GM23248 (cell line): ENCODE data around the gene PPL. TPM values are rescaled to one million over a fixed set of nuclear protein-coding genes. Genes with fewer than 3 reads are reported as not detected.

ENCODE experiments used
- DNase-seq: peaks from one replicate; pipeline ENCODE4 v3.0.0-alpha.2; 2015
- H2AFZ ChIP-seq: fragments of 200-600 bp; sonication (generic); 2 replicates; pipeline ENCODE4 v1.6.1; 2016; ENCODE audit warnings: antibody characterized with exemption
- H3F3A ChIP-seq: fragments of 200-600 bp; sonication (generic); 2 replicates; pipeline ENCODE4 v1.6.1; 2016; ENCODE audit warnings: mild to moderate bottlenecking, antibody characterized with exemption, mixed run types; ENCODE audit not compliant: insufficient read depth
- H3K27ac ChIP-seq: fragments of 200-600 bp; sonication (generic); 2 replicates; pipeline ENCODE4 v1.5.1; 2016; ENCODE audit warnings: mild to moderate bottlenecking
- H3K27me3 ChIP-seq: fragments of 200-600 bp; sonication (generic); replicated peaks from 2 replicates; pipeline ENCODE4 v1.6.1; 2016; ENCODE audit warnings: mild to moderate bottlenecking; ENCODE audit not compliant: insufficient read depth
- H3K36me3 ChIP-seq: fragments of 200-600 bp; sonication (generic); 2 replicates; pipeline ENCODE4 v1.6.1; 2016; ENCODE audit warnings: low read depth, mild to moderate bottlenecking
- H3K4me1 ChIP-seq: fragments of 200-600 bp; sonication (generic); 2 replicates; pipeline ENCODE4 v1.6.1; 2016; ENCODE audit warnings: mild to moderate bottlenecking; ENCODE audit not compliant: insufficient read depth
- H3K4me2 ChIP-seq: fragments of 200-600 bp; sonication (generic); one replicate; pipeline ENCODE4 v1.6.1; 2016; ENCODE audit warnings: mild to moderate bottlenecking; ENCODE audit not compliant: unreplicated experiment
- H3K4me3 ChIP-seq: fragments of 200-600 bp; sonication (generic); 2 replicates; pipeline ENCODE4 v1.5.1; 2016; ENCODE audit warnings: mild to moderate bottlenecking
- H3K79me2 ChIP-seq: fragments of 200-600 bp; sonication (generic); 2 replicates; pipeline ENCODE4 v1.6.1; 2016; ENCODE audit warnings: mild to moderate bottlenecking; ENCODE audit not compliant: insufficient read depth
- H3K9ac ChIP-seq: fragments of 200-600 bp; sonication (generic); 2 replicates; pipeline ENCODE4 v1.6.1; 2016; ENCODE audit warnings: mild to moderate bottlenecking
- H3K9me2 ChIP-seq: fragments of 200-600 bp; sonication (generic); 2 replicates; pipeline ENCODE4 v1.6.1; 2016; ENCODE audit warnings: mixed run types, mild to moderate bottlenecking, moderate library complexity; ENCODE audit not compliant: insufficient read depth
- H3K9me3 ChIP-seq: fragments of 200-600 bp; sonication (generic); one replicate; pipeline ENCODE4 v1.6.1; 2017; ENCODE audit warnings: low read depth
- H4K20me1 ChIP-seq: fragments of 200-600 bp; sonication (generic); 2 replicates; pipeline ENCODE4 v1.6.0; 2016; ENCODE audit not compliant: insufficient read depth
- EZH2 ChIP-seq: fragments of 200-600 bp; sonication (generic); IDR thresholded peaks from 2 replicates; pipeline ENCODE4 v1.6.1; 2018; ENCODE audit warnings: antibody characterized with exemption, mild to moderate bottlenecking; ENCODE audit not compliant: insufficient read depth, poor library complexity, severe bottlenecking
- EZH2phosphoT487 ChIP-seq: fragments of 200-600 bp; sonication (generic); IDR thresholded peaks from 2 replicates; pipeline ENCODE4 v1.6.1; 2018; ENCODE audit warnings: antibody characterized with exemption, moderate library complexity, mild to moderate bottlenecking, low read depth; ENCODE audit not compliant: insufficient read depth
- WGBS, 2 experiments: methylation state at CpG; one replicate each; pipeline ENCODE4 v1.1.6; 2015 to 2017; ENCODE audit warnings: low lambda C conversion rate in 2 of 2, low coverage in 1 of 2; ENCODE audit errors: missing lambda C conversion rate in 2 of 2; 5-methylcytosine and 5-hydroxymethylcytosine counted together
- in situ Hi-C: fragments of 300-500 bp; cut with MboI; formaldehyde crosslinking; loops from 2 replicates; pipeline ENCODE4 v1.15.0; 2020
- polyA plus RNA-seq: library from polyadenylated mRNA; unstranded; fragments of >200 nt; fragmentation: Nextera tagmentation; extraction: Ambion mirVana; gene quantifications from 2 replicates; pipeline ENCODE4 v1.2.1, GENCODE V29; 2016
- total RNA-seq: library from RNA; depleted of rRNA; stranded (reverse); fragments of >200 nt; shearing (Covaris generic); gene quantifications from 2 replicates; pipeline ENCODE4 v1.2.3, GENCODE V29; 2014

PPL gene
- total and polyA plus RNA-seq, 2 experiments from 2014 or later = 1.2 to 1.7 TPM

DNA sequence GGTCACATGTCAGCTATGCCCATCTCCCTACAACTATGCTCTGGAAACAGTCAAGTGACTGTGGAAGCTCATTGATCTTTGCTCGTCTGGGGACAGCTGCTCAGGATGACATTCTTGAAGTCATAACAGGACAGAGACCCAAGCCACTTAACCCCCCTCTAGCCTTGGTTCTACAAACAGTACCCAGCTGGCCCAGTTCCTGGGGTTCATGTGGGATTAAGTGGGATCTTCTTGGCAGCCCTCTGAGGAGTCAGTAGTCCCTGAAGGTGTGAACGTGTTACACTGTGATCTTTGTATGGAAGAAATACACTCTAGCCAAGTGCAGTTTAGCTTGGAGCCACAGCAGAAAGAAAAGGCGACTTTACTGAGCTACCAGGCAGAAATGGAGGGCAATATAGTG is 63.9 kb downstream of the PPL start:
- Histone ChIP-seq H3F3A (no peaks in the 10 kb centered on the region), H3K4me3 (no peak overlapping the region), H3K9ac (no peak overlapping the region), H2AFZ (no peak overlapping the region), H3K9me2 (no peaks in the 10 kb centered on the region), H3K4me1 (no peaks in the 10 kb centered on the region), H3K9me3 (no peaks in the 10 kb centered on the region), H3K36me3 (peaks cover 14% of the 10 kb centered on the region; the same call in 1 of the 2 replicates), H4K20me1 (no peaks in the 10 kb centered on the region), H3K27ac (no peak overlapping the region), H3K27me3 (no peaks in the 10 kb centered on the region), H3K4me2 (no peak overlapping the region), H3K79me2 (peaks cover 18% of the 10 kb centered on the region)
- in situ Hi-C loops = no loop called here
- DNase-seq = no peak
- WGBS, 2 experiments = 70 to 72% methylated on average over 3 of the region's 3 CpGs
- no peak for TF ChIP-seq EZH2phosphoT487
- no peak for TF ChIP-seq EZH2

DNA sequence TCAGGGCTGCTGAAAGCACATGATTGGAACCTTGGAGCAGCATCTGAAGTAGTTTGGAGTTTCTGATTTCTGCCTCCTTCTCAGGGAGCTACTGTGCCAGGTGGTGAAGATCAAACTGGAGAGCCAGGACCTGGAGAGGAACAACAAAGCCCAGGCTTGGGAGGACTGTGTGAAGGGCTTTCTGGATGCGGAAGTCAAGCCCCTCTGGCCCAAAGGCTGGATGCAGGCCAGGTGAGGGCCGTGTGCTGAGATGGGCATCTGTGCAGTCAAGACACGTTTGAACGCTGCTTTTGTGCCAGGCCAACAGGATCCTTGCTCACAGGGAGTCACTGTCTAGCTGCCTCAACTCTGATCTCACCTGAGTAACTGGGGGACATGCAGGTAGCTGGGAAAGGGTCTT is 65.9 kb downstream of the PPL start:
- 80 to 81% methylated on average over 4 of the region's 4 CpGs for WGBS, 2 experiments
- H3K27me3 ChIP-seq = no peaks in the 10 kb centered on the region
- no peak overlapping the region for H3K4me3 ChIP-seq

DNA sequence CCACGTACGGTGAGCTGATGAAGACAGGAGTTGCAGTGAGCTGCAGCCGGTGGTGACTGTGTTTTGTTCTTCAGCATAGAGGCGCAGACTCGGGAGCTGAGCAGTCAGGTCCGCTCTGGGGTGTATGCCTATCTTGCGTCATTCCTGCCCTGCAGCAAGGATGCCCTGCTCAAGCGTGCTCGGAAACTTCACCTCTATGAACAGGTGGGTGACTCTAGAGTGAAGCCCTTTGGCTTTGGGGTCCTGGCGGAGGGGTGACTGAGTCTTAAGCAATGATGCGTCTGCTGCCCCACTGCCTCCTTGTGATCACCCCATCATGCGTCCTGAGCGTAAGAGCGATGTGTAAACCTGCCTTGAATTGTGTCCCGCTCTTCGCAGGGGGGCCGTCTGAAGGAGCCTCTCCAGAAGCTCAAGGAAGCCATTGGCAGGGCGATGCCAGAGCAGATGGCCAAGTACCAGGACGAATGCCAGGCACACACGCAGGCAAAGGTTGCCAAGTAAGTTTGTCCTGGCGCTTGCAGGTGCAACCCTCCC is 66.7 kb downstream of the PPL start:
- H3K79me2 ChIP-seq = peaks cover 47% of the 10 kb centered on the region
- H3K4me2 ChIP-seq = no peak overlapping the region
- H3K36me3 ChIP-seq = peaks cover 10% of the 10 kb centered on the region; the same call in 1 of the 2 replicates
- no peaks in the 10 kb centered on the region for H3K9me3 ChIP-seq
- no peak overlapping the region for H3K27ac ChIP-seq
- H3K4me1 ChIP-seq = no peaks in the 10 kb centered on the region
- DNase-seq = no peak
- no peaks in the 10 kb centered on the region for H3K27me3 ChIP-seq
- in situ Hi-C loops = no loop called here
- no peaks in the 10 kb centered on the region for H3F3A ChIP-seq
- H3K9me2 ChIP-seq = no peaks in the 10 kb centered on the region
- WGBS, 2 experiments = 96 to 97% methylated on average over 21 of the region's 21 CpGs
- H3K9ac ChIP-seq = no peak overlapping the region
- no peaks in the 10 kb centered on the region for H4K20me1 ChIP-seq
- H3K4me3 ChIP-seq = no peak overlapping the region
- no peak overlapping the region for H2AFZ ChIP-seq
- TF ChIP-seq EZH2 (no peak), EZH2phosphoT487 (no peak)

More for the DNA sequence above, 65.9 kb downstream of the PPL start:
- Histone ChIP-seq H3K9me2 (no peaks in the 10 kb centered on the region), H3K4me2 (no peak overlapping the region), H2AFZ (no peak overlapping the region), H3K4me1 (no peaks in the 10 kb centered on the region), H4K20me1 (no peaks in the 10 kb centered on the region), H3K27ac (no peak overlapping the region), H3K9ac (no peak overlapping the region), H3K36me3 (peaks cover 10% of the 10 kb centered on the region; the same call in 1 of the 2 replicates), H3F3A (no peaks in the 10 kb centered on the region), H3K9me3 (no peaks in the 10 kb centered on the region), H3K79me2 (peaks cover 38% of the 10 kb centered on the region)
- in situ Hi-C loops = no loop called here
- TF ChIP-seq EZH2phosphoT487 (no peak), EZH2 (no peak)
- DNase-seq = no peak

DNA sequence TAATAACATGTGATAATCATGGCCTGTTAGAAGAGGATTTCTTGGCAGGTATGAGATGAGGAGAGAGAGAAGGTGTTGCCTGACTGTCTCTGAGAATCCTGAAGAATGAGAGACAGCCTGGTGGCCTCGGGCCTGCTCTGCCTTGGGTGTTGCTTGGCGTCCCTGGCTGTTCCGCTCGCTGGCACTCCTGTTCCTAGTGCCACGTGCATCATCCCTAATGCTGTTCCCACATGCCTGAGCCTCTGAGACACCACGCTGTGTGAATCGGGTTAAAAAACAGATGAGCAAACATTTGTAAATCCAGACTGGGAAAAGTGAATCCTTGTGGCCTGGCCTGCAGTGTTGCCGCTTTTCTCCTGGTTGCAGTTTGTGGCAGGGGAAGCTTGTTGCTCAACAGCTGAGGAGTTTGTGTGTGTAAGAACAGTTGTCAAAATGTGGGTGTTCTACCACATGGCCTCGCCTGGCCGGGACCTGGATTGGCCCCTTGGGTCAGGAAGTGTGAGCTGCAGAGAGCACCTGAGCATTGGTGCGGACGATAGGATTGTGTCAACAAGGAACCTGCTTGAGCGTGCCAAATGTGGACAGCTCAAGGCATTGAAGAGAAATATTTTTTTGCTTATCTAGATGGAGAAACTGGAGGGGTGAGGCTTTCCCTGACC is 67.7 kb downstream of the PPL start:
- Histone ChIP-seq H3F3A (no peaks in the 10 kb centered on the region), H3K4me3 (no peak overlapping the region), H3K27ac (no peak overlapping the region), H3K79me2 (peaks cover 56% of the 10 kb centered on the region), H3K9me2 (no peaks in the 10 kb centered on the region), H2AFZ (no peak overlapping the region), H3K4me1 (no peaks in the 10 kb centered on the region), H3K36me3 (peaks cover 10% of the 10 kb centered on the region; the same call in 1 of the 2 replicates), H3K4me2 (no peak overlapping the region), H3K9ac (no peak overlapping the region), H3K9me3 (no peaks in the 10 kb centered on the region), H4K20me1 (no peaks in the 10 kb centered on the region; the same call in 1 of the 2 replicates), H3K27me3 (no peaks in the 10 kb centered on the region)
- WGBS, 2 experiments = 72 to 74% methylated on average over 13 of the region's 13 CpGs
- DNase-seq = no peak
- in situ Hi-C loops = no loop called here
- no peak for TF ChIP-seq EZH2
- TF ChIP-seq EZH2phosphoT487 = no peak
